Endothelial cell of umbilical vein (primary cell): ENCODE data around the gene LCMT1. TPM values are rescaled to one million over a fixed set of nuclear protein-coding genes. Genes with fewer than 3 reads are reported as not detected.

Experiments
- BruUV-seq: library from RNA; stranded (reverse); fragments of 400-500 nt; replicated peaks from 2 replicates; lab custom pipeline; 2021; lab: Mats Ljungman, UMichigan
- CTCF ChIA-PET: fragments of 300-600, 350-600 bp; sonication (Branson Sonifier 250); formaldehyde crosslinking; loops from one replicate; lab custom pipeline; 2021; ENCODE audit warnings: antibody characterized with exemption, inconsistent platforms; lab: Charles Lee
- POLR2A ChIA-PET: fragments of 300-600, 350-600 bp; sonication (Branson Sonifier 250); formaldehyde crosslinking; loops from one replicate; lab custom pipeline; 2021; ENCODE audit warnings: antibody characterized with exemption, inconsistent platforms; lab: Charles Lee
- DNase-seq: peaks from one replicate; pipeline ENCODE4 v3.0.0-alpha.2; 2011; ENCODE audit warnings: low read depth, low spot score
- FAIRE-seq: peaks from 2 replicates; lab custom pipeline; 2011; peaks lifted over from hg19 to GRCh38; lab: Jason Lieb, UNC
- H2AFZ ChIP-seq: 2 replicates; pipeline ENCODE4 v1.6.0; 2012; ENCODE audit warnings: low read depth, low read length, control low read depth, inconsistent platforms
- H3K27ac ChIP-seq: 2 replicates; pipeline ENCODE4 v1.5.1; 2011; ENCODE audit warnings: low read depth, mild to moderate bottlenecking, control low read depth, low read length, moderate library complexity; ENCODE audit not compliant: insufficient read depth
- H3K27me3 ChIP-seq, 2 experiments: 2 replicates each; pipeline versions ENCODE4 v1.6.0 to v1.6.1; 2011; ENCODE audit warnings: low read length in 2 of 2, mixed read lengths in 1 of 2; ENCODE audit not compliant: control insufficient read depth in 2 of 2, insufficient read depth in 2 of 2
- H3K36me3 ChIP-seq, 2 experiments: 2 replicates in 1 of 2; 3 replicates in 1 of 2; pipeline ENCODE4 v1.5.1; 2011; ENCODE audit warnings: low read length in 2 of 2, mild to moderate bottlenecking in 1 of 2, moderate library complexity in 1 of 2; ENCODE audit not compliant: control insufficient read depth in 2 of 2, insufficient read depth in 2 of 2; ENCODE audit errors: extremely low read depth in 1 of 2
- H3K4me1 ChIP-seq: 3 replicates; pipeline ENCODE4 v1.5.1; 2011; ENCODE audit warnings: mild to moderate bottlenecking, low read length; ENCODE audit not compliant: control insufficient read depth, insufficient read depth; ENCODE audit errors: extremely low read depth
- H3K4me2 ChIP-seq: 2 replicates; pipeline ENCODE4 v1.6.1; 2011; ENCODE audit warnings: low read length, control low read depth, mixed read lengths; ENCODE audit not compliant: insufficient read depth
- H3K4me3 ChIP-seq, 3 experiments: fragments of 200-600 bp in 1 of 3; sonication (generic), shearing (Covaris generic) in 1 of 3; replicated peaks in 1 of 3; 2 replicates each; pipeline ENCODE4 v1.5.1; 2011 to 2016; ENCODE audit warnings: control low read depth in 3 of 3, low read length in 3 of 3, mild to moderate bottlenecking in 2 of 3, inconsistent platforms in 1 of 3, low read depth in 1 of 3, moderate library complexity in 1 of 3; ENCODE audit not compliant: insufficient read depth in 1 of 3
- H3K79me2 ChIP-seq: 2 replicates; pipeline ENCODE4 v1.6.0; 2012; ENCODE audit warnings: low read length, inconsistent platforms; ENCODE audit not compliant: control insufficient read depth, insufficient read depth
- H3K9ac ChIP-seq: replicated peaks from 2 replicates; pipeline ENCODE3; 2011; ENCODE audit warnings: low read length, control low read depth; ENCODE audit not compliant: insufficient read depth; ENCODE audit errors: extremely low read depth
- H3K9me1 ChIP-seq: replicated peaks from 3 replicates; pipeline ENCODE4 v1.6.0; 2011; ENCODE audit warnings: mild to moderate bottlenecking, low read length; ENCODE audit not compliant: control insufficient read depth, insufficient read depth; ENCODE audit errors: extremely low read depth
- H3K9me3 ChIP-seq: replicated peaks from 2 replicates; pipeline ENCODE4 v1.5.1; 2012; ENCODE audit warnings: low read length, inconsistent platforms; ENCODE audit not compliant: control insufficient read depth, insufficient read depth
- H4K20me1 ChIP-seq: replicated peaks from 2 replicates; pipeline ENCODE3; 2011; ENCODE audit warnings: mild to moderate bottlenecking, low read length; ENCODE audit not compliant: control insufficient read depth, insufficient read depth; ENCODE audit errors: extremely low read depth
- EZH2 ChIP-seq: IDR thresholded peaks from 2 replicates; pipeline ENCODE4 v1.6.1; 2012; ENCODE audit warnings: borderline replicate concordance, low read depth, mild to moderate bottlenecking, moderate library complexity, low read length, inconsistent platforms; ENCODE audit not compliant: severe bottlenecking
- GATA2 ChIP-seq: IDR thresholded peaks from 2 replicates; pipeline ENCODE4 v1.7.0; 2011; ENCODE audit warnings: low read depth, mild to moderate bottlenecking, moderate library complexity, mixed read lengths, low read length; ENCODE audit not compliant: insufficient read length, insufficient read depth
- JUN ChIP-seq: IDR thresholded peaks from 2 replicates; pipeline ENCODE4 v1.6.1; 2011; ENCODE audit warnings: borderline replicate concordance, low read depth; ENCODE audit not compliant: insufficient read length, insufficient read depth
- POLR2AphosphoS5 ChIP-seq: IDR thresholded peaks from 2 replicates; pipeline ENCODE4 v1.6.1; 2012; ENCODE audit warnings: low read depth, mild to moderate bottlenecking, control low read depth, low read length, moderate library complexity; ENCODE audit not compliant: insufficient read depth
- dilution Hi-C: fragments of 300-500 bp; cut with MboI; formaldehyde crosslinking; loops from one replicate; pipeline ENCODE4 v1.15.0; 2019; ENCODE audit warnings: low sequenced_read_pairs; ENCODE audit not compliant: extremely low pct_ligation_motif_present
- intact Hi-C: fragments of 100-400 bp; cut with micrococcal nuclease; formaldehyde crosslinking; loops from one replicate; pipeline ENCODE4 v1.10.0; 2022
- polyA plus RNA-seq, 4 experiments: library from polyadenylated mRNA; depleted of rRNA in 3 of 4; stranded (reverse) in 3 of 4; unstranded in 1 of 4; fragments of >200 nt; gene quantifications; 2 replicates each; pipeline versions ENCODE4 v1.2.1 to v1.2.3, GENCODE V29; 2011 to 2012; ENCODE audit warnings: missing spikeins in 1 of 4
- total RNA-seq: library from RNA; stranded (reverse); gene quantifications from 2 replicates; pipeline ENCODE4 v1.2.3, GENCODE V29; 2021
- TF ChIP-seq, protein P1 (sequence below): IDR thresholded peaks from 2 replicates; pipeline ENCODE4 v1.6.1; 2011; ENCODE audit not compliant: insufficient read depth, insufficient read length
- TF ChIP-seq, protein P2 (sequence below), 2 donors: IDR thresholded peaks; 1 replicate in 1 of 2; 2 replicates in 1 of 2; pipeline ENCODE4 v1.5.1; 2011; ENCODE audit warnings: low read length in 2 of 2, mild to moderate bottlenecking in 2 of 2, moderate library complexity in 2 of 2, control low read depth in 1 of 2, inconsistent platforms in 1 of 2, low read depth in 1 of 2; ENCODE audit not compliant: insufficient read depth in 1 of 2; ENCODE audit errors: extremely low read depth in 1 of 2

LCMT1 gene
- total and polyA plus RNA-seq, 2 donors (not counting 3 experiments of a cell fraction or from before 2014, with no cell fraction given): 23.5 to 36.2 TPM

DNA sequence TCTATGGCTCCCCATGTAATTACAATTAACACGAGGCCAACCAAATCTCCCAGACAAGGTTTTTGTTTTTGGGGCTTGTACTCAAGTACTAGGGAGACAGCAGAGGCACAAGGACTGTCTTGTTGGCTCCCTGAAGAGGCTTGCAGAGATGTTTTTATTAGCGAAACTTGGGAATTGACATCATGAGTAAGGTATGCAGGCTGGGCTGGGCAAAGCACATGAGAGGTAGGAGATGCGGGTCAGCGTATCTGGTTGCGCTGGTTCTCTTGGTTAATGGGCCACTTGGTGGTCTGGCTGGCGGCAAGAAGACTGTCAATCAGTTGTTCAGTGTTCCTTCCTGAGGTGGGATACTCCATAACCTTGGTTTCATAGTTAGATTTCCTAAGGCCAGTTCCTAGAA, 28.9 kb downstream of the LCMT1 start:
- intact Hi-C loops: no loop called here
- no peak for DNase-seq
- no peak overlapping the region for H2AFZ ChIP-seq
- no peaks in the 10 kb centered on the region for H3K79me2 ChIP-seq
- no TSS peak for BruUV-seq
- peaks cover 0 to 13% of the 10 kb centered on the region in 2 experiments for H3K36me3 ChIP-seq
- H3K27ac ChIP-seq: no peak overlapping the region
- H3K4me3 ChIP-seq: no peak overlapping the region
- H3K9ac ChIP-seq: no peak overlapping the region
- H4K20me1 ChIP-seq: no peaks in the 10 kb centered on the region
- H3K9me1 ChIP-seq: no peaks in the 10 kb centered on the region
- TF ChIP-seq GATA2 (no peak), POLR2AphosphoS5 (no peak), JUN (no peak), EZH2 (no peak)
- TF ChIP-seq, protein P1, sequence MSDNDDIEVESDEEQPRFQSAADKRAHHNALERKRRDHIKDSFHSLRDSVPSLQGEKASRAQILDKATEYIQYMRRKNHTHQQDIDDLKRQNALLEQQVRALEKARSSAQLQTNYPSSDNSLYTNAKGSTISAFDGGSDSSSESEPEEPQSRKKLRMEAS: no peak
- TF ChIP-seq, protein P2, sequence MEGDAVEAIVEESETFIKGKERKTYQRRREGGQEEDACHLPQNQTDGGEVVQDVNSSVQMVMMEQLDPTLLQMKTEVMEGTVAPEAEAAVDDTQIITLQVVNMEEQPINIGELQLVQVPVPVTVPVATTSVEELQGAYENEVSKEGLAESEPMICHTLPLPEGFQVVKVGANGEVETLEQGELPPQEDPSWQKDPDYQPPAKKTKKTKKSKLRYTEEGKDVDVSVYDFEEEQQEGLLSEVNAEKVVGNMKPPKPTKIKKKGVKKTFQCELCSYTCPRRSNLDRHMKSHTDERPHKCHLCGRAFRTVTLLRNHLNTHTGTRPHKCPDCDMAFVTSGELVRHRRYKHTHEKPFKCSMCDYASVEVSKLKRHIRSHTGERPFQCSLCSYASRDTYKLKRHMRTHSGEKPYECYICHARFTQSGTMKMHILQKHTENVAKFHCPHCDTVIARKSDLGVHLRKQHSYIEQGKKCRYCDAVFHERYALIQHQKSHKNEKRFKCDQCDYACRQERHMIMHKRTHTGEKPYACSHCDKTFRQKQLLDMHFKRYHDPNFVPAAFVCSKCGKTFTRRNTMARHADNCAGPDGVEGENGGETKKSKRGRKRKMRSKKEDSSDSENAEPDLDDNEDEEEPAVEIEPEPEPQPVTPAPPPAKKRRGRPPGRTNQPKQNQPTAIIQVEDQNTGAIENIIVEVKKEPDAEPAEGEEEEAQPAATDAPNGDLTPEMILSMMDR (IDR thresholded peaks at IDR 0.05; ENCODE audit: extremely low read depth in 1 of 2, insufficient read depth in 1 of 2, low read depth in 1 of 2, low read length in 2 of 2): no peak
- no peaks in the 10 kb centered on the region for H3K9me3 ChIP-seq
- H3K4me1 ChIP-seq: no peaks in the 10 kb centered on the region
- no peaks in the 10 kb centered on the region for H3K27me3 ChIP-seq
- no peak for FAIRE-seq
- H3K4me2 ChIP-seq: no peak overlapping the region
- CTCF ChIA-PET: no interaction called here
- dilution Hi-C loops: no loop called here
- POLR2A ChIA-PET: no interaction called here
